BJ (cell line): ENCODE results near the gene ASCL4. TPM values are rescaled to one million over a fixed set of nuclear protein-coding genes. Genes with fewer than 3 reads are reported as not detected.

Experiments
- CTCF ChIA-PET: fragments of 350-600 bp; formaldehyde crosslinking; extraction: SDS; loops from one replicate; lab custom pipeline; 2021; ENCODE audit warnings: antibody characterized with exemption, inconsistent platforms; lab: Yijun Ruan, JAX
- POLR2A ChIA-PET: fragments of 300-600 bp; sonication (Branson Sonifier 250); formaldehyde crosslinking; extraction: SDS; loops from one replicate; lab custom pipeline; 2021; ENCODE audit warnings: antibody characterized with exemption; lab: Charles Lee
- DNase-seq: peaks from one replicate; pipeline ENCODE4 v3.0.0-alpha.2; 2011; ENCODE audit warnings: low read depth
- H3K27me3 ChIP-seq: 2 replicates; pipeline ENCODE4 v1.6.0; 2011; ENCODE audit warnings: low read length; ENCODE audit not compliant: control insufficient read depth, insufficient read depth
- H3K36me3 ChIP-seq: 2 replicates; pipeline ENCODE4 v1.5.1; 2011; ENCODE audit warnings: low read length; ENCODE audit not compliant: control insufficient read depth, insufficient read depth
- H3K4me3 ChIP-seq: 2 replicates; pipeline ENCODE4 v1.5.1; 2011; ENCODE audit warnings: low read depth, mild to moderate bottlenecking, control low read depth, low read length
- polyA plus RNA-seq: library from polyadenylated mRNA; depleted of rRNA; stranded (reverse); fragments of >200 nt; gene quantifications from 2 replicates; pipeline ENCODE4 v1.2.3, GENCODE V29; 2011; rRNA removed
- TF ChIP-seq, protein P1 (sequence below): IDR thresholded peaks from 2 replicates; pipeline ENCODE4 v1.5.1; 2011; ENCODE audit warnings: low read depth, mild to moderate bottlenecking, control low read depth, inconsistent platforms, low read length, moderate library complexity; ENCODE audit not compliant: insufficient read depth

The ASCL4 gene
- polyA plus RNA-seq, 1 experiment = not detected

DNA sequence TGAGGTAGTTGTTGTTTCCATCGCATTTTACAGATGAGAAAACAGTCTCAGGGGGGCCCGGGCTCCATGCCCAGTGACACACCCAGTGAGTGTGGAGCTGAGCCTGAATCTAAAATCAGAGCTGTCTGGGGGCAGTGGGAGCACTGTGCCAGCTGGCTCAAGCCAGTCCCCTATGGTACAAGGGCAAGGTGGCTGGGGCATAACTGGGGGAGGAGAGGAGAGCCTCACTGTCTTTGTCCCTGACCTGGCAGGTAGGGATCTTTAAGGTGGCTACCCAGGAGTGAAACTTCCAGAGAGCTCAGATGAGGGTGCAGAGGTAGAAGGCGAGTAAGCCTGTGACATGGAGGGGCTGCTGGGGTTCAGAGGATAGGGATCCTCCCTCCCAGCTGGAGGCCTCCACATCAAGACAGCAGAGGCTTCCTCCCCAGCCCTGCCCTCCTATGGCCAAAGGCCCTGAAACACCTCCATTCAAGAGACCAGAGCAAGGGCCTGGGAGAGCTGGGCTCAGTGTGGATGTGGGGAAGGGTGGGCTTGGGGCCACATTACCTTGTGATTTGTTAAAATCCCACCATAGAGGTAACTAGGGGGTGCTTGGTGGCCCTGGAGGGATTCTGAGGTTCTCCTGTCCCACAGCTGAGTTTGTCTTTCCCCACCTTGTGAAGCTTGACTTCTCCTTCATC is 33.1 kb downstream of the ASCL4 start:
- Histone ChIP-seq H3K27me3 (no peaks in the 10 kb centered on the region), H3K4me3 (no peak overlapping the region), H3K36me3 (no peaks in the 10 kb centered on the region)
- ChIA-PET CTCF (interaction anchor here (0.6 kb wide), 1 partner anchor 9 kb away, joined by 3 read pairs; no protein-coding TSS in a partner anchor), POLR2A (no interaction called here)
- TF ChIP-seq, protein P1, sequence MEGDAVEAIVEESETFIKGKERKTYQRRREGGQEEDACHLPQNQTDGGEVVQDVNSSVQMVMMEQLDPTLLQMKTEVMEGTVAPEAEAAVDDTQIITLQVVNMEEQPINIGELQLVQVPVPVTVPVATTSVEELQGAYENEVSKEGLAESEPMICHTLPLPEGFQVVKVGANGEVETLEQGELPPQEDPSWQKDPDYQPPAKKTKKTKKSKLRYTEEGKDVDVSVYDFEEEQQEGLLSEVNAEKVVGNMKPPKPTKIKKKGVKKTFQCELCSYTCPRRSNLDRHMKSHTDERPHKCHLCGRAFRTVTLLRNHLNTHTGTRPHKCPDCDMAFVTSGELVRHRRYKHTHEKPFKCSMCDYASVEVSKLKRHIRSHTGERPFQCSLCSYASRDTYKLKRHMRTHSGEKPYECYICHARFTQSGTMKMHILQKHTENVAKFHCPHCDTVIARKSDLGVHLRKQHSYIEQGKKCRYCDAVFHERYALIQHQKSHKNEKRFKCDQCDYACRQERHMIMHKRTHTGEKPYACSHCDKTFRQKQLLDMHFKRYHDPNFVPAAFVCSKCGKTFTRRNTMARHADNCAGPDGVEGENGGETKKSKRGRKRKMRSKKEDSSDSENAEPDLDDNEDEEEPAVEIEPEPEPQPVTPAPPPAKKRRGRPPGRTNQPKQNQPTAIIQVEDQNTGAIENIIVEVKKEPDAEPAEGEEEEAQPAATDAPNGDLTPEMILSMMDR = no peak
- no peak for DNase-seq

DNA sequence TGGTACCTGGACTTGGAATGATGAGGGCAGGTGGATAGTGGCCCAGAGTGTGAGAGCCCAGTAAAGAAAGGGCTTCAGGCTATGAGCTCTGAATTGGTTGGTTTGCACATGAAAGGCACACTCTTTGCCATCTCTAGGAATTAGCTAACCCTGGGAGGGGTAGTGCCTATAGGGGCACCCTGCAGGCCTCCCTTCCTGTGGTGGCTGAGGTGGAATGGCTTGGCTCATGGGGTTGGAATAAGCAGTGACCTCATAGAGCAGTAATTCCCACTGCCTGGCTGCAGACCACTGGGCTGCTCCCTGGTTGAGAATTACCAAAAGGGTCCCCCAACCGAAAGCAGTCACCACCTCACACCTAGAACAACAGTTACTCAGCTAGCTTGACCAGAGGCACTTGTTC is 42.7 kb downstream of the ASCL4 start:
- CTCF ChIA-PET = no interaction called here

DNA sequence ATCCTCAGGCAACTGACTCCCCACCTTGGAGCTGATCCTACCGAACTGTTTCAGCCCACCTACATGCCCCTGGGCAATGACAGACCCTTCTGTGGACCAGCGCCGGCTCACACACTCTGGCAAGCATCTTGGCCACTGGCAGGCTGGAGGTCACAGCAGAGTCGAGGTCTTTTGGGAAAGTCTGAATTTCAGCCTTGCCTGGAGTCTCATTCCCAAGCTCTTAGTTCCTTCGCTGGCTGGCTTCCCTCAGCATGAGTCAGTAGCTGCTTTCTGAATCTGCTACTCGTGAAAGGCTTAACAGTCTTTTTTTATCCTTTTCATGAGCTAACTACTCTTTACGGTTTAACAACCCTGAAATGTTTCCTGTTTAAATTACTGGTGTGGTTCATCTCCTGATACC is 44.5 kb downstream of the ASCL4 start:
- TF ChIP-seq, protein P1 = no peak
- POLR2A ChIA-PET = no interaction called here
- Histone ChIP-seq H3K4me3 (no peak overlapping the region), H3K27me3 (no peaks in the 10 kb centered on the region), H3K36me3 (no peaks in the 10 kb centered on the region)
- peak; percentile 31 for DNase-seq
- CTCF ChIA-PET = no interaction called here

More for the DNA sequence above, 42.7 kb downstream of the ASCL4 start:
- Histone ChIP-seq H3K27me3 (no peaks in the 10 kb centered on the region), H3K36me3 (no peaks in the 10 kb centered on the region), H3K4me3 (no peak overlapping the region)
- no peak for DNase-seq
- TF ChIP-seq, protein P1 = no peak
- POLR2A ChIA-PET = no interaction called here

DNA sequence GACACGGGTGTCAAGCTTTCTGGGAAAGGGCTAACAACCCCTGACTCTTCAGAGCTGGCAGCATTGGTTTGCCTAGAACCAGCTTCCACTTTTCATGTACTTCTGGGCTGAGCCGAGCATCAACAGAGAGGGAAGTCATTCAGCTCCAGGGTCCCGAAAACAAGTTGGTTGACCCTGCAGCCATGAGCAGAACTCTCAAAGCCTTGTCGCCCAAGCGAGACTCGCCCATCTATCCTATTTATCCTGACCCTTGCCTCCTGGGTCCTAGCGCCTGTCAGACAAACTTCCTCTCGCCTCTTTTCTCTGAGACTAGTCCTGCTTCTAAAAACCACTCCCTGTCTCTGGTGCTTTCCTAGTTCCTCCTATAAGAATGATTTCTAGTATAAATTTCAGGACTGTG is 47.9 kb downstream of the ASCL4 start:
- ChIA-PET CTCF (no interaction called here), POLR2A (no interaction called here)
- no peak overlapping the region for H3K4me3 ChIP-seq

More for the DNA sequence above, 47.9 kb downstream of the ASCL4 start:
- H3K27me3 ChIP-seq = no peaks in the 10 kb centered on the region
- TF ChIP-seq, protein P1 = no peak
- H3K36me3 ChIP-seq = no peaks in the 10 kb centered on the region
- DNase-seq = no peak

Other genes with a start within 250 kb of the ASCL4 start
- 53.4 and 73.8 TPM in 2 replicates for gene PWP1, start 88.9 kb upstream of the ASCL4 start, polyA plus RNA-seq
- gene PRDM4, start 13.6 kb upstream of the ASCL4 start, polyA plus RNA-seq = 21.6 and 22.7 TPM in 2 replicates